ENCODE results near the gene KIZ.

KIZ gene

DNA sequence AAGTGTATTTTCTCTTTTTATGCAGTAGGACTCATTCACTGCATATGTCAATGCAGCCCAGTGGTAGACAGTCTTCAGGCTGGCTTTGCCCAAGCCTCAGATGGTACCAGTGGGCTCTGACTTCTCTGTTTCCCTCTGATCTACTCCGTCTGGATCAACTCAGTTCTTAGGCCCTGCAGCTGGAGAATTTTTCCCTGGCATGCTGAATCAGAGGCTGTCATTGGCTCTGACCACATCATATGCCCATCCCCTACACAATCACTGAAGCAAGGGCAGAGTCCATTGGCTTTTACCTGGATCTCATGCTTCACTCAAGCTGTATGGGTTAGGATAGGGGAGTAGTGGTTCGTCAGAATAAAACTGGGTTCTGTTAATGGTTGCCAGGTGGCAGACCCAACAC lies 57.8 kb downstream of the KIZ start:
- no peak overlapping the region for H3K4me3 ChIP-seq
- TF ChIP-seq CTCF (IDR thresholded peaks at IDR 0.05) = no peak
- DNase-seq (ENCODE audit: low spot score) = no peak
- peak overlapping the region; percentile 34 to 40 for H3K27ac ChIP-seq

DNA sequence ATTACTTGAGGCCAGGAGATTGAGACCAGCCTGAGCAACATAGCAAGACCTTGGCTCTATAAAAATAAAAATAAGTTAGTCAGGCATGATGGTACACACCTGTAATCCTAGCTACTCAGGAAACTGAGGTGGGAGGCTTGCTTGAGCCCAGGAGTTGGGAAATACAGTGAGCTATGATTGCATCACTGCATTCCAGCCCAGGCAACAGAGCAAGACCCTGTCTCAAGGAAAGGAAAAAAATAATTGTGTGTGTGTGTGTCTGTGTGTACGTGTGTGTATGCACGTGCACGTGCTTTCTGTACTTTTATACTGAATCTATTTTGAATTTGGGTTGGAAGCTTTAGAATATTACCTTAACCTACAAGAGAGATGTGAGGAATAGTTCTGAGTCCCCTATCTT lies 58.9 kb downstream of the KIZ start:
- H3K27ac ChIP-seq = no peak overlapping the region
- no peak for TF ChIP-seq CTCF (IDR thresholded peaks at IDR 0.05)
- H3K4me3 ChIP-seq = no peak overlapping the region
- DNase-seq (ENCODE audit: low spot score) = no peak

DNA sequence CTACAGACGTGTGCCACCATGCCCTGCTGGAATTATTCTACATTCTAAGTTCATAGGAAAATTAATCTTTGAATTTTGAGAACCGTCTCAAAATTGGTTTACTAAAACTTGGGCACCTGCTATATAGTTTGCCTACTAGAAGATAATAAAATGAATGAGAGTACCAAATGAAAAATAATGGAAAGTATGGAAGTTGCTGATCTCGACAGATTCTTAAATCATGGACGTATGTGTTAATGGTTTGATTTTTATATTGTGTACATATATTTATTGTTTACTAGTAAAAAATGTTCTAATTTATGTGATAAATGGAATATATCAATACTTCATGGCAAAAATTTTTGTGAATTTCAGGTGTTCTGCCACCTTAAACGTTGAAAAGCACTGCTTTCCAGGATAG lies 60.0 kb downstream of the KIZ start:
- no peak for DNase-seq (ENCODE audit: low spot score)
- Histone ChIP-seq H3K4me3 (no peak overlapping the region), H3K27ac (no peak overlapping the region)
- TF ChIP-seq CTCF (IDR thresholded peaks at IDR 0.05) = no peak

GRCh38 chr20:21189761-21190523 lies 64.1 kb downstream of the KIZ start:
- H3K27ac ChIP-seq = no peak overlapping the region
- no peak overlapping the region for H3K4me3 ChIP-seq
- TF ChIP-seq CTCF (IDR thresholded peaks at IDR 0.05) = no peak
- no peak for DNase-seq (ENCODE audit: low spot score)

GRCh38 chr20:21190869-21191268 lies 65.0 kb downstream of the KIZ start:
- no peak for TF ChIP-seq CTCF (IDR thresholded peaks at IDR 0.05)
- H3K4me3 ChIP-seq = no peak overlapping the region
- no peak overlapping the region for H3K27ac ChIP-seq
- no peak for DNase-seq (ENCODE audit: low spot score)

DNA sequence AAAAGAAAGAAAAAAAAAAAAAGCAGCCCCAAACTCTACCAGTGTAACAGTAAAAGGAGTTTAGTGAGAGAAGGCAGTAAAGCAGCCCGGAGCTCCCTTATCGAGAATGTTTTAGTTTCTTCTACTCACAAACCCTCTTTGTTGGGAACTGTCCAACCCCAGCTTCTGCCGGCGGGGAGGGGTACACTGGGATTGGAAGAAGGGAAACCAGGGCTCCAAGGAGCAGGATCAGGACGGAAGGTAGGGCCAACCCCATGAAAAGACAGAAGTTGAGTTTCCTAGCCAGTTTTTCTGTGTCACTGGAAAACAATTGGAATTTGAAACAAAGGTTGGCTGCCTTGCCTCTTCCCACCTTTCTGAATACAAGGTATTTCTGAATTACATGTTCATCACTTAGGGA lies 66.0 kb downstream of the KIZ start:
- TF ChIP-seq CTCF (IDR thresholded peaks at IDR 0.05) = no peak
- Histone ChIP-seq H3K4me3 (no peak overlapping the region), H3K27ac (no peak overlapping the region)
- no peak for DNase-seq (ENCODE audit: low spot score)

GRCh38 chr20:21202259-21202658 lies 76.4 kb downstream of the KIZ start:
- no peak for TF ChIP-seq CTCF (IDR thresholded peaks at IDR 0.05)

More at GRCh38 chr20:21202259-21202658, 76.4 kb downstream of the KIZ start:
- DNase-seq (ENCODE audit: low spot score) = no peak
- Histone ChIP-seq H3K4me3 (no peak overlapping the region), H3K27ac (no peak overlapping the region)
